GM18519 (cell line): ENCODE results near the gene ARPC2.
"Not testable (repeated sequence)": the region's sequence is repeated elsewhere in the genome, so short reads cannot be mapped to it uniquely, and the experiment has no call there.

ENCODE experiments used
- ATAC-seq: cut with Tn5 transposase; IDR thresholded peaks from one replicate; pipeline ENCODE4 v1.9.1; 2021; ENCODE audit warnings: mild to moderate bottlenecking, moderate library complexity; ENCODE audit not compliant: unreplicated experiment, low FRiP score

ARPC2 gene

DNA sequence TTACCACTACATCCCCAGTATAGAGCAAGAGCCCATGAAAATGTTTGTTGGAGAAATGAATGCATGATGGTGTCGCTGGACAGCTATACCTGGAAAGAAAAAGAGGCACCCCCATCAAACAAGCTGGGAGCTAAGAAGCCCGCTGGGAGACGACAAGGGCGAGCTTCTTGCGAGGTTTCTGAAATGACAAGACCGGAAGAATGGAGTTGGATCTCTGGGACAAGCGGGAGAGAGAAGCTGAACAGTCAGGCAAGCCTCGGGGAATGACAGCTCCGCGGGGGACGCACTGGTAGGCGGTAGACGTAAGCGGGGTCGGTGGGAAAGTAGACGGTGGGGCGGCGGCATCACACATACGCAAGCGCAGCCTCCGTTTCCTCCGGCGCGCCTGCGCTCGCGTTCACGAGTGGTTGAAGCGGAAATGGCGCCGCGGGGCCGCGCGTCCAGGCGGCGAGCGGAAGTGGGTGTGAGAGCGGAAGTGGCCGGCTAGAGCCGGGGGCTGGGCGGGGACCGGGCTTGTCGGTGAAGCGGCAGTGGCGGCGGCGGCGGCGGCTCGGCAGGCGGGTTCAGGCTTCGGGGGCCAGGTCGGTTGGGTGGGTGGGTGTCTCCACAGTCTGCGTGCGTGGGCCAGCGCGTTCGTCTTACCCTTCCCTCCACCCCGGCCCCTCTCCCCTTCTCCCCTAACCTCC, at the start of gene ARPC2:
TSS of gene ARPC2 (plus strand) at position 516 of the 686 bp plus-strand sequence. CDS start 282 bp downstream, outside the sequence.
- ATAC-seq: peak; percentile 69

DNA sequence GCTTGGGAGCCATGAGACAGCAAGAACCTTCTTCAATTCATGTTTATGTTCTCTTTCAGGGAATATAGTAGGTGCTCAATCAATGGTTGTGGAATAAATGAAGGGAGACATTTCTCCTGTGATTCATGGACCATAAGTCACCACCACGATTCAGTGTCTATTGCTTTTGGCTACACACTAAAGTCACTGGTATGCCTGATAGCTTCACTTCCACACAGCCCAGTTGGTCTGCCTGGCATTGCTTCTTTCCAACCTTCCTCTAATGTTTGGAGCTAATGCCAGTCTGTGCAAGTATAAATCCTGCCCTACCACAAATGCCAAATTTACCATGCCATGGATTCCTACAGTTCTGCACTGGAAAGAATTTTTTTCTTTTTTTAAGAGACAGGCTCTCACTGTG, 49.0 kb upstream of the ARPC2 start:
- no peak for ATAC-seq

DNA sequence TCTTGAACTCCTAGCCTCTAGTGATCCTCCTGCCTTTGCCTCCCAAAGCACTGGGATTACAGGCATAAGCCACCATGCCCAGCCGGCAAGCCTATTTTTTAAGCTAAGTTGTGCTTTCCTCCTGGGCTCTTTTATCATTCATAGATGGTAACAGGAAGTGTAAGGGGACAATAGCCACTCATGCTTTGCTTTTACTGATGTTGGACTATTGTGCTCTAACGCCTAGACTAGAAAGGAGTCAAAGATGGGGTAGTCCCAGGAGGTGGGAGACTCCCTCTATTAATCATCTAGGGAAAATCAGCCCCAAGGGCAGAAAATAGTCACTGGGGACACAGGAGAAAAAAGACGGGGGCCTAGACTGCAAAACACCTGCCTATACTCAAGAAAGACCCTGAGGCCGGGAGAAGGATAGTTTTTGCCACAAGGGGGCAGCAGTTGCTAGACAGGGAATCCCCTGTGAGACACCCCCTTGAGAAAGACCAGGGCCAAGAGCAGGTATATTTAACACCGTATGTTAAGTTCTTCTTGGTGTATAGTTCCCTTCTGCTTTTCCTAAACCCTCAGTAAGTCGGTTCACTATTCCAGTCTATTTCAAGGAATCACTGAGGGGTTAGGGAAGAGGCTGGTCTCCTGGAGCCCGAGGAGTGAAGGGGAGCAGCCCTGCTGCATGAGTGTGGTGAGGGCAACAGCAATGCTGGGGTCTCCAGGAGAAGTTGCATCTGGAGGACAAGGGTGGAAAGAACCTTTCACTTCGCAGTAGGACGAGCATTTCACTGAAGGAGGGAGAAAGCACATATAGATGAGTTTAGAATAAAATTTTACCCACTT, 48.1 kb upstream of the ARPC2 start:
- no peak for ATAC-seq

DNA sequence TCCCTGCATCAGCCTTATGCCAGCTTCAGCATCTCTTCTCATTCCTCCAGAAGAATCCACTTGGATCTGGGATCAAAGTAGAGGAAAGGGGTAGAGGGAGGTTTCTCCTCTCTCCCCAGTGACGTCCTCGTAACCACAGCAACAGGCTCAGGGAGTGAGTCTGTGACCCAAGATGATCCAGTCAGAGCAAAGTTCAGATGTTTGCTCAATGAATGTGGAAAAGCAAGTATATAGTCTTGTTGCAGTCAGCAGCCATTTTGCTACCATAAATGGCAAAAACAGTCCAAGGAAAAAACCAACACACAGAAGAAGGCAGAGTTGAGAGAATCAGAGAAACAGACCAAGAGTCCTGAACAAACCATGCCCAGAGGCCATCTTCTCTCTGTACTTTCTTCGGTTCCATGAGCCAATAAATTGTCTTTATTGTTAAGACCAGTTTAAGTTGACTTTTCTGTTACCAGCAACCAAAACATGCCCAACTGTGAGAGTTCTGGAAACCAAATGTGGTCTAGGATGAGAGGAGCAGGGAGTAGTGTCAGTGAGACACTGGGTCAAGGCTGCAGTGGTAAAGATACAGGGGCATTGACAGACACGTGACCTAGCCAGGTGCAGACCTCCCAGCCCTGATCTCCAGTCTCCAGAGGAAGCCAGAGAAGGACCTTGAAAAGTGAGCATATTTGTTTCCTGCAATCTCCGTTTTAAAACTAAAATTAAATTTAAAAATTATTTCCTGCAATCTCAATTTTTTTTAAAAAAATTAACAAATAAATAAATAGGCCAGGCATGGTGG, 47.0 kb upstream of the ARPC2 start:
- ATAC-seq: no peak

DNA sequence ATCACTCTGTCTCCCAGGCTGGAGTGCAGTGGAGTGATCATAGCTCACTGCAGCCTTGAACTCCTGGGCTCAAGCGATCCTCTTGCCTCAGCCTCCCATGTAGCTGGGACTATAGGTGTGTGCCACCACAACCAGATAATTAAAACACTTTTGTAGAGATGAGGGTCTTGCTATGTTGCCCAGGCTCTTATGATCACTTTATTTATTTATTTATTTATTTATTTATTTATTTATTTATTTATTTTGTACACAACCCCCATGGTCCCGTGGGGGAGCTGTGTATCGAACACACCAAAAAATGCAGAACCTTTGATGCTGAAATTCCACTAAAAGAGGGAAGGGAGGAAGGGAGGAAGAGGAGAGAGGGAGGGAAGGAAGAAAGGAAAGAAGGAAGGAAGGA, 45.2 kb upstream of the ARPC2 start:
- not testable (repeated sequence) for ATAC-seq

DNA sequence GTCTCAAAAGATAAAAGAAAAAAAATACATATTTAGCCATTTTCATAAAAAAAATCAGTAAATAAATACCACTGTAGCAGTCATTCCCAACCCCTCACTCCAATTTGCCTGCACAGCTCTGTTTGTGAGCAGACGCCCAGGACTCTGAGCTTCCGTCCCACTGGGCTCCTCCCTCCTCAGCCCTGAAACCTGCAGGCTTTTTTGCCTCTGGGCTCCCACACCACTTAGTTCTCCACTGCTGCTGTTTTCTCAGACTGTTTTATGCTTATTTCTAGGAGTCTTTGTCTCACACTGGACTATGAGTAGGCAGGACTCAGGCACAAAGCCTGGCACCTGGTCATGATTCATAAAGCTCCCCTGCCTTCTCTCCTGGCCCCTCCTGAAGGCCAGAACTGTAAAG, 44.1 kb upstream of the ARPC2 start:
- no peak for ATAC-seq

DNA sequence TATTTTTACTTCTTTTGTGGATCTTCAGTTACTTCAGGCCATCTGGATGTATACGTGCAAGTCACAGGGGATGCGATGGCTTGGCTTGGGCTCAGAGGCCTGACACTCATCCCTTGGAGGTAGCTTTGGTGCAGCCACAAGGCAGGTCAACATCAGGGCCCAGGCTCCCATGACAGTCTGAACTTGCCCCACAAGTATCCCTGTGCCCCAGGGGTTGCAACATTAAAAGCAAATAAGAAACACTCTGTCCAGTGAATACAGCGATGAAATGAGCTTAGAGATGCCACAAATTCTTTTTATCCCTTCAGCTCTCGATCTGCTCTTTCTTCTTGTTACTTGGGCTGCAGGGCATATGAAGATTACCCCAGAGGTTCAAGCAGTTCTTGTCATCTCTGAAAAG, 37.2 kb upstream of the ARPC2 start:
- ATAC-seq: no peak

DNA sequence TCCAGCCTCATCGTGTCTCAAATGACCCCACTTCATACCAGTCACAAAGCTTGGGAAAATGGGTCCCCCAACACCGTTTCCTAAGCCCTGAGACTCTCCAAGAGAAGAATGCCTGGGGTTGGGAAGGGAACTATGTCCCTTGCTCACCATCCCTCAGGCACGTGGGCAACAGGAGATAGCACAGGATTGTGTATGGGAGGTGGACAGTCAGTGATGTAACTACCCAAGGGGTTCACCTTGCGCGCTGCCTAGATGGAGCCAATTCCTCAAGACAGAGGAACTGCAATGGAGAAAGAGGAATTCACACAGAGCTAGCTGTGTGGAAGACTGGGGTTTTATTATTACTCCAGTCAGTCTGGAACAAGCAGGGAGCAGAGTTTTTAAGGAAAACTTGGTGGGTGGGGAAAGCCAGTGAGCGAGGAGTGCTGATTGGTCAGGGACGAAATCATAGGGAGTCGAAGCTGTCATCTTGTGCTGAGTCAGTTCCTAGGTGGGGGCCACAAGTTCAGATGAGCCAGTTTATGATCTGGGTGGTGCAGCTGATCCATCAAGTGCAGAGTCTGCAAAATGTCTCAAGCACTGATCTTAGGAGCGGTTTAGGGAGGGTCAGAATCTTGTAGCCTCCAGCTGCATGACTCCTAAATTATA, 36.4 kb upstream of the ARPC2 start:
- ATAC-seq: no peak

DNA sequence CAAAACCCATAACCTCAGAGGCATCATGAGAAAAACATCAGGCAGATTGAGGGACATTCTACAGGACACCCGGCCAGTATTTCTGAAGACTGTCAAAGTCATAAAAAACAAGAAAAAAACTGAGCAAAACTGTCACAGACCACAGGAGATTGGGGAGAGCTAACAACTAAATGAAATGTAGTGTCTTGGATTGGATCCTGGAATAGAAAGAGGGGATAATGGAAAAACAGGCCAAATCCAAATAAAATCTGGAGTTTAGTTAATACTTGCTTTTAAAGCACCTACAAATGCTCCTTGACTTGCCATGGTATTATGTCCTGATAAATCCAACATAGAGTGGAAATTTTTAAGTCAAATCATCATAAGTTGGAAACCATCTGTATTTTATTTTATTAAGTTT, 32.7 kb upstream of the ARPC2 start:
- ATAC-seq: no peak

DNA sequence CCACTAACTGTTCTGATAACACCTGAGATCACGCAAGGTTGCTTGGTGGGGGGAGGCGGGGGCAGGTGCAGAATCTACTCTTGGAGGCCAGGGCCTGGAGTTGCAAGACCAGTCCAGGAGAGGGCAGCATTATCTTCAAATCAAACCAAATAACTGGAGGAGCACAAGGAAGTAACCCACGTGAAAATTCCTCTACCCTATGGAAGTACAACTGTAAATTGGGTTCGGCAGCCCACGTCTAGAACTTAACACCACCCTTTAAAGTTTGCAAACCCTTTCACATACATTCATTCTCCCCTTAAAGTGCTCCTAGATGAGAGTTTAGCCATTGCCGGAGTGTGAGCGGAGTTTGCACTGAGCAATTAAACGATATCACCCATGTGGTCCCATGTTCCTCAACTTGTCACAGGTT, 30.6 kb upstream of the ARPC2 start:
- no peak for ATAC-seq

DNA sequence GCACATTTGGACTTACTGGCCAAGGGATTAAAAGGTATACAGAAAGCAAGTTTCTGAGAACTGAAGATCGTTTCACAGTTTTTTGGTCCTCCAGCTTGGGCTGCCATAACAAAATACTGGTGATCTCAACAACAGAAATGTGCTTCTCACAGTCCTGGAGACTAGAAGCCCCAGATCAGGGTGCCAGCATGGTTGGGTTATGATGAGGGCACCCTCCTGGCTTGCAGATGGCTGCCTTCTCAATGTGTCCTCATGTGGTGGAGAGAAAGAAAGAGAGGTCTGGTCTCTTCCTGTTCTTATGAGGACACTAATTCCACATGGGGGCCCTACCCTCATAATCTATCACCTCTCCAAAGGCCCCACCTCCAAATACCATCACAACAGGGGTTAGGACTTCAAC, 30.1 kb upstream of the ARPC2 start:
- ATAC-seq: no peak

DNA sequence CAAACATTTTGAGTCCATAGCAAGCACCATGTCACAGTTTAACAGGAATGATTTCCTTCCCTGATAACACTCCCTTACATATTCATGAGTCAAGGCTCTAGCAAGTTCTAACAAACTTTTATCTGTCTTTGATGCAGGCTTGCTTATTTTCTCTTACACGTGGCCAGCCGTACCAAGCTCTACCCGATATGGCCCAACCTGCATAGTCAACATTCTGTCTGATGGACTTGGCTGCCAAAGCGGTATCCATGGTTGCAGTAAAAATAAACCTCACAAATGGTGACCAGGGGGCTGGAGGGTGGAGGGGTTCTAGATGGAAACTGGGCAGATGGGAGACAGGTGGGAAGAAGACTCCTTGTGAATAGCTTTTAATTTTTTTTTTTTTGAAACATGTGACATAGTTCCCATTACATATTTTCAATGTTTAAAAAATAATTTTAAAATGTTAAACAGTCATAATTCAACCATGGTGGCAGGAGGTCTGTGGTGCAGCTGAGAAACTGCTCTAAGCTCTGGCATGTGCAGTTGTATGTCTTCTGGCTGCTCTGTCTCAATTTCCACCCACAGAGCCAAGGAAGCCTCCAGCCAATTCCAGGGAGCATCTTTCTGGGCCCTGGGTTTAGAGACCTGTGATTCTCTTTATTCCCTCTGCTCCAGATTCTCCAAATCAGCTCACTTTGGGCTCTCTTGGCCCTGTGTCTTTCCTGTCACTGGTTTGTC, 29.5 kb upstream of the ARPC2 start:
- ATAC-seq: no peak

DNA sequence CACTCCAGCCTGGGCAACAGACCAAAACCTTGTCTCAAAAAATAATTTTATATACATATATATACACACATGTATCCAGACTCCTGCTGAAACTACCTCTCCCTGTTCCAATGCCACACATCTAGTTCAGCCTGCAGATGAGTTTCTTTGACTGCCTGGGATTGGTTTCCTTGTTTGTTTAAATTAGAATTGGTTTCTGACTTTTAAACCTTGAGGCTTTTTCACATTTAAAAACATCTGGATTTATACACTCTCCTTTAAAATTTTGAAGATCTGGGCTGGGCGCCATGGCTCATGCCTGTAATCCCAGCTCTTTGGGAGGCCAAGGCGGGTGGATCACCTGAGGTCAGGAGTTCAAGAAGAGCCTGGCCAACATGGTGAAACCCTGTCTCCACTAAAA, 28.5 kb upstream of the ARPC2 start:
- ATAC-seq: no peak

DNA sequence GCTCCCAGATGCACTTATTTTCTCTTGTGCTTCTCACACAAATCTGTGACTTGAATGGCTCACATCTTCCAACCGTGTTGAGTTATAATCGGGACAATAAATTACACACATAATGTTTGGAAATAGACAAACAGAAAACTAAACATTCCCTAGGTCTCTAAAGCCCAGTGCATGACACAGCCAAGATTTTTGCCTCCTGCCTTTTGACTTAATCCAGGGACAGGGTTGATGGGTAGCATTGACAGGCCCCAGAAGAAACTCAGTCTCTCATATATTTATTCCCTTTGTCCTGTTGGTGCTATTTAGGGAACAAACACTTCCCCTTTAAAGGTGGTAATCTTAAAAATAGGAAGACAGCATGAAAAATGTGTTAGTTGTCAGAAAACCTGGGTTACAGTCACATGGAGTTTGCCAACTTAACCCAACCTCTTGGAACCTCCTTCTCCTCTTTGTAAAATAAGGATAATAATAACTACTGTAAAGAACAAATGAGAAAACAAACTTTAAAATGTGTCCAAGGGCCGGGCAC, 24.0 kb upstream of the ARPC2 start:
- no peak for ATAC-seq

DNA sequence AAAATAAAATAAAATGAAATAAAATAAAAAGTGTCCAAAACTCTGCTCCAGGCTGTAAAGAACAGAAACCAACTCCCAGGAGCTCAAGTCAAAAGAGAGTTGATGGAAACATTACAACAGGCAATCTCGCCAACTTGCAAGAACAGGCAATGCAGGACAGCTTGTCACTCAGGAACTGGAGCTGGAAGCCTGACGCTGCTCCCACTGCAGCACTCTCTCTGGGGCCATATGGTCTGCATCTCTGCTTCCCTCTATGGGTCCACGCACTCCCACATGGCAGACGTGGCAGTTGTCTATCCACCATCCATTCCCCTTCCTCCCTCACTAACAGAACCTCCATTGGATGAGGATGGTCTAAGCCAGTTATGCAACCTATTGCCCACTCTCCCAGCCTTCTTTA, 23.3 kb upstream of the ARPC2 start:
- ATAC-seq: no peak

DNA sequence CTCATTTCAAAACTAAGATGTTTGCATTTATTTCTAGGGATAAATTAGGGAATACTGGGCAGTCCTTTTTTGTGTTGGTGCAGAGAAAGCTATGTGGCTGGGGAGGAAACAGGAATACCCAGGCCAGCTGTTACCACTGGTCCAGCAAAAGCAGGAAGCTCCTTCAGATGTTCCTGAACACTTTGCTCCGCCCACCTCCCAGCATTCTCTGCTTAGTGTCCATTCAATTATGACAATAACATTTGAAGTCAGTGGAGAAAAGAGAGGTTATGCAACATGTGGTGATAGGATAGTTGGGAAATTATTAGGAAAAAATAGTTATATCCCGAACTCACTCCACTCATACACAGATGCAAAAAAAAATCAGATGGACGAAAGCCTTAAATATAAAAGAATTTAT, 22.1 kb upstream of the ARPC2 start:
- no peak for ATAC-seq

DNA sequence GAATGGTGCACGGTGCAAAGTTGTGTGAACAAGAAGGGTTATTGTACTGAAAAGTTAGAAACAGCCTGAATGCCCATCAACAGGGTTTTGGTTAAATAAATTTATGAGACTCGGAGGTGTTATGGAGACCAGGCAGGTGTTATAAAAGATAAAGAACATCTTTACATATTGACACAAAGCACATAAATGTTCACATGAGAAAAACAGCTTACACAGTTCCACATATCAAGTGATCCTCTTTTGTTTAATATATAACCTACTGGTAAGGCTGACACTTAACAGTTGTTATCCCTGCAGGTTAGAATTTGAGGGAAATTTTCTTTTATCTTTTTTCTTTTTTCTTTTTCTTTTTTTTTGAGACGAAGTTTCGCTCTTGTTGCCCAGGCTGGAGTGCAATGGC, 20.0 kb upstream of the ARPC2 start:
- no peak for ATAC-seq

DNA sequence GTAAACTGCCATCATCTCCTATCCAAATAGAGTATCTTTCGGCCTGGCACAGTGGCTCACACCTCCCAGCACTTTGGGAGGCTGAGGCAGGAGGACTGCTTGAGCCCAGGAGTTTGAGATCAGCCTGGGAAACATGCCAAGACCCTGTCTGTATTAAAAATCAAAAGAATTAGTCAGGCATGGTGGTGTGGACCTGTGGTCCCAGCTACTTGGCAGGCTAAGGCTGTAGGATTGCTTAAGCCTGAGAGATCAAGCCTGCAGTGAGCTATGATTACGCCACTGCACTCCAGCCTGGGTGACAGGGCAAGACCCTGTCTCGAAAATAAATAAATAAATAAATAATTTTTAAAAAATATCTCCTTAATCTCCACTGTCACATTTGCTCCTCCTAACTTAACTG, 14.7 kb upstream of the ARPC2 start:
- ATAC-seq: no peak

DNA sequence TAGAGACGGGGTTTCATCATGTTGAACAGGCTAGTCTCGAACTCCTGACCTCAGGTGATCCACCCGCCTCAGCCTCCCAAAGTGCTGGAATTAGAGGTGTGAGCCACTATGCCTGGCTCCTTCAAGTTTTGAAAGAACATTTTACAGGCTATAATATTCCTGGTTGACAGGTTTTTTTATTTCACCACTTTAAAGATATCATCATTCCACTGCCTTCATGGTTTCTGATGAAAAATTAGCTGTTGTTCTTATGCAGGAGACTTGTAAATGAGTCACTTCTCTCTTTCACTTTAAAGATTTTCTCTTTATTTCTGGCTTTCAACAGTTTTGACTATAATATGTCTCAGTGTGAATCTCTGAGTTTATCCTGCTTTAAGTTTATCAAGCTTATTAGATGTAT, 7.9 kb upstream of the ARPC2 start:
- ATAC-seq: no peak

DNA sequence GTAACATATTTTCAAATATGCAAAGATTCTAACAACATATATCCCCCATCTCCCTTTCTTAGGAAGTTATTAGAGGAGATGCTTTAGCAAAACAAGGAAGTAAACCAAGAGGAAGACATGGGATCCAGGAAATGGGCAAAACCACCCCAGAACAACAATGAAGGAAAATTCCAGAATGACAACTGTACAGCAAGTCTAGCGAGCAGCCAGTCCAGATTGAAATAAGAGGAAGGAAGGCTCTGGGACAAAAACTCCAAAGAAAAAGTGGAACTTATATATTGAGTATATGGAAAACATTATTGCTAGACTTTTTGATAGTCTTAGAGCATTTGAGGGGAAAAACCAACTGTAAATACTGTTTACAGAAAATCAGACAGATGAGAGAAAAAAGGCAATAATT, 2.9 kb upstream of the ARPC2 start:
- ATAC-seq: no peak
